GM12873 (cell line): ENCODE results near the gene ACTR3.

ENCODE experiments used
- TF ChIP-seq, protein P1 (sequence below): IDR thresholded peaks from 2 replicates; pipeline ENCODE4 v1.5.1; 2012; ENCODE audit warnings: low read depth, mild to moderate bottlenecking, moderate library complexity, low read length, control low read depth; ENCODE audit not compliant: insufficient read depth; ENCODE audit errors: missing control alignments

Gene ACTR3

DNA sequence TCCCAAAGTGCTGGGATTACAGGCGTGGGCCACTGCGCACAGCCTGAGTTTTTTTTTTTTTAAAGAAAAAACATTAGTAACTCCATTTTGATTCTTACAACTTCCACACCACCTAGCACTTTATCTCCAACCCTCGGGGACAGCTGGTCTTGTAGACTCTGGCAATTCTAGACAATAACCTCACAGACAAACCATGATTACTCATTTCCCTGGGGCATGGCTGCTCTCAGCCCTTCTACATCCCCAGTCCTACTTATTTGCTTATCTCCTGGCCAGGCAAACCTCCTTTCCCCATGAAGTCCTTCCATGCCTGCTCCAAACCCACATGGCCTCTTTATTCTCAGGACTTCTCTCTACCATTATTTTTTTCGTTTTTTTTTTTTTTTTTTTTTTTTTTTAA lies 91.1 kb downstream of the ACTR3 start:
- TF ChIP-seq, protein P1, sequence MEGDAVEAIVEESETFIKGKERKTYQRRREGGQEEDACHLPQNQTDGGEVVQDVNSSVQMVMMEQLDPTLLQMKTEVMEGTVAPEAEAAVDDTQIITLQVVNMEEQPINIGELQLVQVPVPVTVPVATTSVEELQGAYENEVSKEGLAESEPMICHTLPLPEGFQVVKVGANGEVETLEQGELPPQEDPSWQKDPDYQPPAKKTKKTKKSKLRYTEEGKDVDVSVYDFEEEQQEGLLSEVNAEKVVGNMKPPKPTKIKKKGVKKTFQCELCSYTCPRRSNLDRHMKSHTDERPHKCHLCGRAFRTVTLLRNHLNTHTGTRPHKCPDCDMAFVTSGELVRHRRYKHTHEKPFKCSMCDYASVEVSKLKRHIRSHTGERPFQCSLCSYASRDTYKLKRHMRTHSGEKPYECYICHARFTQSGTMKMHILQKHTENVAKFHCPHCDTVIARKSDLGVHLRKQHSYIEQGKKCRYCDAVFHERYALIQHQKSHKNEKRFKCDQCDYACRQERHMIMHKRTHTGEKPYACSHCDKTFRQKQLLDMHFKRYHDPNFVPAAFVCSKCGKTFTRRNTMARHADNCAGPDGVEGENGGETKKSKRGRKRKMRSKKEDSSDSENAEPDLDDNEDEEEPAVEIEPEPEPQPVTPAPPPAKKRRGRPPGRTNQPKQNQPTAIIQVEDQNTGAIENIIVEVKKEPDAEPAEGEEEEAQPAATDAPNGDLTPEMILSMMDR = no peak

DNA sequence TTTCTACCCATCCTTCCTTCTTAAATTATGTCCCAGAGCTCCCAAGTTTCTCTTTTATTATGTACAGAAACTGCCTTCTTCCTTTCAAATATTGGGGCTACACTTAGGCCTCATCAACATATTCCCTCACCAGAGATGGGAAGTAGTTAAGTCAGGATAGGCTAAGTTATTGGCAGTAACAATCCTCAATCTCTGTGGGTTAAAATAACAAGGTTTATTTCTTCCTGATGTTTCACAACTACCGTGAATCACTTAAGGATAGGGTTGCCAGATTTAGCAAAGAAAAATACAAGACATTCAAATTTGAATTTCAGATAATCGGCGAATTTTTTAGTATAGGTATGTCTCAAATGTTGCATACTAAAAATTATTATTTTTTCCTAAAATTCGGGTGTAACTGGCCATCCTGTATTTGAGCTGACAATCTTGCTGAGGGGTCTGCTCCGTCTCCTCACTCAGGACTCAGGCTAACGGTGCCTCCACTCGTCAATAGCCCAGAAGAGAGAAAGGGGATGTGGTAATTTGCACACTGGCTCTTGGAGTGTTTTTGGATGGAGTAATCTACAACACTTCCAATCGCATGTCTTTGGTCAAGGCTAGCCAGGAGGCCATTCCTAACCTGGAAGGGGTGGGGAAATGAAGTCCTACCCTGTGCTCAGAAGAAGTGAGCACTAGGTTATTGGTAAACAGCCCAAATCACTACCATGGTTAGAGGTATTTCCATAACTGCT lies 91.7 kb downstream of the ACTR3 start:
- TF ChIP-seq, protein P1 = no peak

DNA sequence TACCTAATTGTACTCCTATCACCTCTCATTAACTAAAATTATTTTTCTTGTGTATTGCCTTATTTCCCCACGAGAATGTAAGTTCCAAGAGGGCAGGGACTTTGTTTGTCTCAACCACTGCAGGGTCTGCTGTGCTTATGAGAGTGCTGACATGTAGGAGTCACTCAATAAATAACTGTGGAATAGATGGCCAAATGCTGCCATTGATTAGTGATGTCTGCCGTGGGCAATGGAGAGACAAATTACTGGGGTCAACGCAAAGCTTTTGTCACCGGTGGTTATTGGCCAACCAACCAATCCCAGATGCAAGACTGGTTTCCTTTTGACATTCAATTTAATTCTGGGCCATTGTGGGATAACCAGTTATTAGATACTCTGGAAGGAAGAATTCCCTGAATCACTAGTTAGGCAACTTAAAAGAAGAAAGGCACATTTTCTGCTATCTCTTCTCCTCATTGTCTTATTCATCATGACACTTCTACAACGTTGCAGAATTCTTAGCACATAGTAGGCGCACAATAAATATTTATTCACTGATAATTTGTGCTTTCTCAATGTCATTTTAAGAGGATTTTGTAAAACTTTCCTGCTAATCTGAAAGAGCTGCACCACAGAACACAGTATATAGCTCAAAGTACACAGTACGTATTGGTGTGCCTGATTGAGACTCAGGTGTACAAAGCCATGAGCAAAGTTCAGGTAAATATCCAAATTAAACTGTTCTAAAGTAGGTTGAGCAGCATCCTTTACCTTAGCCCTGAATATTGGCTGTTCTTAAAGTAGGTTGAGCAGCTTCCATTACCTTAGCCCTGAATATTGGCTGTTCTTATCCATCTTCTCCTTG lies 95.9 kb downstream of the ACTR3 start:
- TF ChIP-seq, protein P1 = no peak

DNA sequence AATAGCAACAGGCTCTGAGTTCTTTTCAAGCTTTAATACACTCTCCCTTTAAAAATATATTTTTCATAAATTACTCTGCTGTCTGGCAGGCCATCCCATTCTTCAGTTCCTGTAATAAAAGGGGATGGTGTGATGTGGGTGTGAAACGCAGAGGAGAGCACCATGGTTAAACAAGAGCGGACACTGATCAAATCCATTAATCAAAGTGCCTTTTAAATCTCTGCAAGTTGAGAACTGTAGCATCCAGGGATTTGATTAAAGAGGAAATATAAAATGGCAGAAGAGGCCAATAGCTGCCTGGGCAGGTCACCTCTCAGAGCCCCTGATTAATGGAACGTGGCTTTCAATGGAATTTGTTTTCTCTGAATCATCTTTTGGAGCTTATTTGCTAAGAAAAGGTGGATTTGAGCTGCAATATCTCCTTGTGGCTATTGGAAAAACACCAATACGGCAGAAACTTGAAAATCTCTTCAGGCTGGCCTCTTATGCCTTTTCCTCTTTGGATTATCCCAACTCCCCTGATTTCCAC lies 96.9 kb downstream of the ACTR3 start:
- TF ChIP-seq, protein P1 = no peak

DNA sequence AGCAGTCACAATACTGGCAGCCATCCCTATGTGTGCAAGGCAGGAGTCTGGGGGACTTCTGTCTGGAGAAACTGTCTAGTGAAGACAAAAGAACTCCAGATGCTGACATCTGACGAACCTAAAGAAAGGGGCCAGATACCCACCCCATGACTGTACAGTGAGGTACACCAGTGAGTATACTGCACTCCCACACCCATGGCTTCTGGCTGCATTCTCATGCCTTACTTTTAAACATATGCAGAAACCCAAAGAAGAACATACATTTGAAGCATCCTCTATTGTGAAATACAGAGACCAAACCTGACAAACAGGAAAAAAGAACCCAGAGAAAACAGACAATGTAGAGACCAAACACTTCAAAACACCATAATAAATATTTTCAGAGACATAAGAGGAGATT lies 102.2 kb downstream of the ACTR3 start:
- TF ChIP-seq, protein P1 = no peak

DNA sequence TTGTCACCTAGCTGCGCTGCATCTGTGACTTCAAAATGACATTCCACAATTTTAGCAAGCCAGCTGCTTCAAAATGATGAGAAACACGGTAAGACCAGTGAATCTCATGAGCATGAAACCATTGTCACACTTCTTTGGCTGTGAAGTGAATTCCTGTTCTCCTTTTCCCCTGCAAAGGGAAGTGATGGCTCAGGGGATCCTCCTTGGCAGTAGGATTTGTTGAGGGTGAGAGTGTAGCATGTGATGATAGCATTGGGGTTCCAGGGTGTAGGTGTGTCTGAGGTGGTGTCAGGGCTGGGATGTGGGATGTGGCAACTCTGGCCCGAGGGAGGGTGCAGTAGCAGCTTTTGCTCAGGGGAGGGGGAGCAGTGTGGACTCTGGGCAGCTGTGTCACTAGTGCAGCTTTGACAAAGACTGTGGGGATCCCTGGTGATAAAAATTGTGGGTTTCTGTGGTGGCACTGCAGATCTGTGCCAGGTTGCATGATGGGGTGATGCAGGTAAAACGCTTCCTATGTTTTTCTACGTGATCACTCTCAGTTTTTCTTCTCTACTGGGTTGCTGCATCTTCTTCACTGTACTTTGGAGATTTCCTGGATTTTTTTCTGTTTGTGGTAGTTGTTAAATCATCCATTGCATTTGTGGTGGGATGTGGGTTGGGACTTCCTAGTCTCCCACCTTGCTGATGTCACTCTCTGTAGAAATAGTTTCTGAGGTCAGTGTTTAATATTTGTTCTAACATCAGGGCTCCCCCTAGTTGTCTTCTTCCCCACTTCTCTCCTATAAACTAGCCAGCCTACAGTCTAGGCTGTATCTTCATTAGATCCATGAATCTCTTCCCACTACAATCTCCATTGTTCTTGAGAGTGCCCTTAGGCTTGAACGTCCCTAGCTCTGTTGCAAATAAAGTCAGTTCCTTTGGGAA lies 107.0 kb downstream of the ACTR3 start:
- TF ChIP-seq, protein P1 = no peak
